HepG2 (cell line): Measurements from ENCODE around the gene ZNF644. TPM values are rescaled to one million over a fixed set of nuclear protein-coding genes. Genes with fewer than 3 reads are reported as not detected.
A peak's percentile ranks its signal among the peaks of the same experiment; 100 is the strongest.

Experiments
- KMT2B ChIP-seq: IDR thresholded peaks from 2 replicates; pipeline ENCODE4 v1.6.1; 2016; ENCODE audit warnings: missing genetic modification reagents, missing compliant biosample characterization
- SCMH1 ChIP-seq: sonication (generic); formaldehyde crosslinking; IDR thresholded peaks from 2 replicates; pipeline ENCODE4 v1.9.0; 2021; ENCODE audit warnings: missing genetic modification reagents, mild to moderate bottlenecking, borderline replicate concordance
- TCF12 ChIP-seq, 2 experiments: fragments of 450-650 bp in 1 of 2; sonication (generic) in 1 of 2; formaldehyde crosslinking in 1 of 2; IDR thresholded peaks; 2 replicates each; pipeline versions ENCODE4 v1.6.1 to v1.8.0; 2017 to 2022; ENCODE audit warnings: antibody characterized with exemption in 1 of 2, mild to moderate bottlenecking in 1 of 2, missing genetic modification reagents in 1 of 2, moderate library complexity in 1 of 2
- ZFP82 ChIP-seq: sonication (generic); formaldehyde crosslinking; IDR thresholded peaks from 2 replicates; pipeline ENCODE4 v1.5.1; 2020; ENCODE audit warnings: mild to moderate bottlenecking, missing genetic modification reagents, borderline replicate concordance
- ZNF230 ChIP-seq: sonication (generic); formaldehyde crosslinking; IDR thresholded peaks from 2 replicates; pipeline ENCODE4 v1.4.0; 2020; ENCODE audit warnings: mild to moderate bottlenecking, missing genetic modification reagents
- ZNF282 ChIP-seq: fragments of 450-650 bp; IDR thresholded peaks from 2 replicates; pipeline ENCODE4 v1.6.1; 2018; ENCODE audit not compliant: partially characterized antibody
- ZNF614 ChIP-seq: IDR thresholded peaks from 2 replicates; pipeline ENCODE4 v1.6.1; 2018; ENCODE audit warnings: missing biosample characterization, missing genetic modification reagents, inconsistent platforms, borderline replicate concordance
- ZNF7 ChIP-seq: IDR thresholded peaks from 2 replicates; pipeline ENCODE4 v1.6.1; 2016; ENCODE audit warnings: missing biosample characterization, missing genetic modification reagents
- polyA plus RNA-seq, 8 experiments: library from polyadenylated mRNA; depleted of rRNA in 3 of 8; stranded (reverse) in 7 of 8; unstranded in 1 of 8; fragments of >200 nt; fragmentation: Illumina TruSeq in 4 of 8; extraction: Trizol in 4 of 8; gene quantifications; 2 replicates each; pipeline versions ENCODE4 v1.2.1 to v1.2.3, GENCODE V29; 2011 to 2016; ENCODE audit warnings: low read depth in 4 of 8, missing spikeins in 1 of 8, mixed read lengths in 1 of 8; ENCODE audit not compliant: insufficient read depth in 1 of 8
- total RNA-seq, 5 experiments: library from RNA; depleted of rRNA; stranded (reverse); fragments of >200 nt; fragmentation: Illumina TruSeq; extraction: Trizol; gene quantifications; 2 replicates each; pipeline ENCODE4 v1.2.3, GENCODE V29; 2016; ENCODE audit warnings: low read depth in 1 of 5
- TF ChIP-seq, protein P1 (sequence below): sonication (generic); formaldehyde crosslinking; IDR thresholded peaks from 2 replicates; pipeline ENCODE4 v1.9.0; 2021; ENCODE audit warnings: missing genetic modification reagents, borderline replicate concordance
- TF ChIP-seq, protein P2 (sequence below): sonication (generic); formaldehyde crosslinking; IDR thresholded peaks from 2 replicates; pipeline ENCODE4 v1.4.0; 2020; ENCODE audit warnings: missing genetic modification reagents
- TF ChIP-seq, protein P3 (sequence below): sonication (generic); formaldehyde crosslinking; IDR thresholded peaks from 2 replicates; pipeline ENCODE4 v1.4.0; 2020; ENCODE audit warnings: low read depth, missing genetic modification reagents
- TF ChIP-seq, protein P4 (sequence below): sonication (generic); formaldehyde crosslinking; conservative IDR thresholded peaks from 2 replicates; pipeline ENCODE4 v1.4.0; 2020; ENCODE audit warnings: missing genetic modification reagents
- TF ChIP-seq, protein P5 (sequence below): sonication (generic); formaldehyde crosslinking; IDR thresholded peaks from 2 replicates; pipeline ENCODE4 v1.8.0; 2022; ENCODE audit warnings: missing genetic modification reagents, mild to moderate bottlenecking, borderline replicate concordance

ZNF644 gene
- total and polyA plus RNA-seq, 2 of the 13 experiments (the other 11 are each of a cell fraction or from before 2014, with no cell fraction given) = 17.7 to 51.7 TPM

DNA sequence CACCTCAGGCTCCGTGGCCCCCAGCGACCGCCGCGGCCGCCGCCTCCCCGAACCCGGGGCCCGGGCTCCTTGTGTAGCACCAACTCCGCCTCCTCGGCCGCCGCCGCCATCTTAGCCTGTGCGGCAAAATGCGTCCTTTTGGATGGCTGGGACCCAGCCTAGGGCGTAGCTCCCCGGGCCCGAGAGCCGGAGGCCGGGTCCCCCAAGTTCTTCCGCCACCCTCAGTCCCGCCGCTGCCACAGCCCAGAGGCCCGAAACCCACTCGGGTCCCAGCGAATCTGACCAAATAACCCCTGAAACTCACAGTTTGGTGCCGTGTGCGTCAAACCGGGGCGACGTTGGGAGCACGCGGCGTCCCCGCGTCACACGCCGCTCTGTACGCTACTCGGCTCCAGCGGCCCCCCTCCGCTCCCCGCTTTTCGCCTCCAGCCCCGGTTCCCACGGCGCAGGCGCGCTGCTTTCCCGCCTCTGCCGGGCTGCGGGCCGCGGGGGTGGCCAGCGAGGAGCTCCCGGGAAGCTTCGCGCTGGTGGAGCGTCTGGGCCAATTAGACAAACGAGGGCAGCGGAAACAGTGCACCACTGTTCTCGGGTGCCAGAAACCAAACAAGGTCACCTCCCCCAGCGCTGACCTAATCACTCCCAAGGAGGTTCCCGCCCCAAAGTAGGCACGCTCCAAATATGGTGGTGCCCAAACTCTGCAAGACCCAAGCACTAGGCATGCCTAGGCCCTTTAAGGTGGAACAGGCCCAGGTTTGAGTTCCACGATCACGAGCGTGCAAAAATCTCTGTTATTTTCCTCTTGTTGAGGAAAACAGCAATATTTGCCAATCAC is at the start of gene ZNF644 (continued):
- TF ChIP-seq, protein P1, sequence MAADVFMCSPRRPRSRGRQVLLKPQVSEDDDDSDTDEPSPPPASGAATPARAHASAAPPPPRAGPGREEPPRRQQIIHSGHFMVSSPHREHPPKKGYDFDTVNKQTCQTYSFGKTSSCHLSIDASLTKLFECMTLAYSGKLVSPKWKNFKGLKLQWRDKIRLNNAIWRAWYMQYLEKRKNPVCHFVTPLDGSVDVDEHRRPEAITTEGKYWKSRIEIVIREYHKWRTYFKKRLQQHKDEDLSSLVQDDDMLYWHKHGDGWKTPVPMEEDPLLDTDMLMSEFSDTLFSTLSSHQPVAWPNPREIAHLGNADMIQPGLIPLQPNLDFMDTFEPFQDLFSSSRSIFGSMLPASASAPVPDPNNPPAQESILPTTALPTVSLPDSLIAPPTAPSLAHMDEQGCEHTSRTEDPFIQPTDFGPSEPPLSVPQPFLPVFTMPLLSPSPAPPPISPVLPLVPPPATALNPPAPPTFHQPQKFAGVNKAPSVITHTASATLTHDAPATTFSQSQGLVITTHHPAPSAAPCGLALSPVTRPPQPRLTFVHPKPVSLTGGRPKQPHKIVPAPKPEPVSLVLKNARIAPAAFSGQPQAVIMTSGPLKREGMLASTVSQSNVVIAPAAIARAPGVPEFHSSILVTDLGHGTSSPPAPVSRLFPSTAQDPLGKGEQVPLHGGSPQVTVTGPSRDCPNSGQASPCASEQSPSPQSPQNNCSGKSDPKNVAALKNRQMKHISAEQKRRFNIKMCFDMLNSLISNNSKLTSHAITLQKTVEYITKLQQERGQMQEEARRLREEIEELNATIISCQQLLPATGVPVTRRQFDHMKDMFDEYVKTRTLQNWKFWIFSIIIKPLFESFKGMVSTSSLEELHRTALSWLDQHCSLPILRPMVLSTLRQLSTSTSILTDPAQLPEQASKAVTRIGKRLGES (CRISPR knock-in tag) = no peak
- TF ChIP-seq TCF12 (IDR thresholded peaks at IDR 0.05) = no peak
- no peak for TF ChIP-seq TCF12 (CRISPR knock-in tag; IDR thresholded peaks at IDR 0.05)
- peak; percentile 92; the same call in 1 of the 2 replicates for TF ChIP-seq ZNF614 (CRISPR knock-in tag)
- peak; percentile 90 for TF ChIP-seq ZNF230 (CRISPR knock-in tag)
- peak; percentile 89 for TF ChIP-seq KMT2B (CRISPR knock-in tag)
- TF ChIP-seq, protein P2, sequence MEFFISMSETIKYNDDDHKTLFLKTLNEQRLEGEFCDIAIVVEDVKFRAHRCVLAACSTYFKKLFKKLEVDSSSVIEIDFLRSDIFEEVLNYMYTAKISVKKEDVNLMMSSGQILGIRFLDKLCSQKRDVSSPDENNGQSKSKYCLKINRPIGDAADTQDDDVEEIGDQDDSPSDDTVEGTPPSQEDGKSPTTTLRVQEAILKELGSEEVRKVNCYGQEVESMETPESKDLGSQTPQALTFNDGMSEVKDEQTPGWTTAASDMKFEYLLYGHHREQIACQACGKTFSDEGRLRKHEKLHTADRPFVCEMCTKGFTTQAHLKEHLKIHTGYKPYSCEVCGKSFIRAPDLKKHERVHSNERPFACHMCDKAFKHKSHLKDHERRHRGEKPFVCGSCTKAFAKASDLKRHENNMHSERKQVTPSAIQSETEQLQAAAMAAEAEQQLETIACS (CRISPR knock-in tag) = no peak
- TF ChIP-seq, protein P3, sequence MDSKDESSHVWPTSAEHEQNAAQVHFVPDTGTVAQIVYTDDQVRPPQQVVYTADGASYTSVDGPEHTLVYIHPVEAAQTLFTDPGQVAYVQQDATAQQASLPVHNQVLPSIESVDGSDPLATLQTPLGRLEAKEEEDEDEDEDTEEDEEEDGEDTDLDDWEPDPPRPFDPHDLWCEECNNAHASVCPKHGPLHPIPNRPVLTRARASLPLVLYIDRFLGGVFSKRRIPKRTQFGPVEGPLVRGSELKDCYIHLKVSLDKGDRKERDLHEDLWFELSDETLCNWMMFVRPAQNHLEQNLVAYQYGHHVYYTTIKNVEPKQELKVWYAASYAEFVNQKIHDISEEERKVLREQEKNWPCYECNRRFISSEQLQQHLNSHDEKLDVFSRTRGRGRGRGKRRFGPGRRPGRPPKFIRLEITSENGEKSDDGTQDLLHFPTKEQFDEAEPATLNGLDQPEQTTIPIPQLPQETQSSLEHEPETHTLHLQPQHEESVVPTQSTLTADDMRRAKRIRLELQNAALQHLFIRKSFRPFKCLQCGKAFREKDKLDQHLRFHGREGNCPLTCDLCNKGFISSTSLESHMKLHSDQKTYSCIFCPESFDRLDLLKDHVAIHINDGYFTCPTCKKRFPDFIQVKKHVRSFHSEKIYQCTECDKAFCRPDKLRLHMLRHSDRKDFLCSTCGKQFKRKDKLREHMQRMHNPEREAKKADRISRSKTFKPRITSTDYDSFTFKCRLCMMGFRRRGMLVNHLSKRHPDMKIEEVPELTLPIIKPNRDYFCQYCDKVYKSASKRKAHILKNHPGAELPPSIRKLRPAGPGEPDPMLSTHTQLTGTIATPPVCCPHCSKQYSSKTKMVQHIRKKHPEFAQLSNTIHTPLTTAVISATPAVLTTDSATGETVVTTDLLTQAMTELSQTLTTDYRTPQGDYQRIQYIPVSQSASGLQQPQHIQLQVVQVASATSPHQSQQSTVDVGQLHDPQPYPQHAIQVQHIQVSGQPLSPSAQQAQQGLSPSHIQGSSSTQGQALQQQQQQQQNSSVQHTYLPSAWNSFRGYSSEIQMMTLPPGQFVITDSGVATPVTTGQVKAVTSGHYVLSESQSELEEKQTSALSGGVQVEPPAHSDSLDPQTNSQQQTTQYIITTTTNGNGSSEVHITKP (CRISPR knock-in tag) = peak; percentile 93
- peak; percentile 91 for TF ChIP-seq ZFP82 (CRISPR knock-in tag)
- TF ChIP-seq, protein P4, sequence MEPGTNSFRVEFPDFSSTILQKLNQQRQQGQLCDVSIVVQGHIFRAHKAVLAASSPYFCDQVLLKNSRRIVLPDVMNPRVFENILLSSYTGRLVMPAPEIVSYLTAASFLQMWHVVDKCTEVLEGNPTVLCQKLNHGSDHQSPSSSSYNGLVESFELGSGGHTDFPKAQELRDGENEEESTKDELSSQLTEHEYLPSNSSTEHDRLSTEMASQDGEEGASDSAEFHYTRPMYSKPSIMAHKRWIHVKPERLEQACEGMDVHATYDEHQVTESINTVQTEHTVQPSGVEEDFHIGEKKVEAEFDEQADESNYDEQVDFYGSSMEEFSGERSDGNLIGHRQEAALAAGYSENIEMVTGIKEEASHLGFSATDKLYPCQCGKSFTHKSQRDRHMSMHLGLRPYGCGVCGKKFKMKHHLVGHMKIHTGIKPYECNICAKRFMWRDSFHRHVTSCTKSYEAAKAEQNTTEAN (CRISPR knock-in tag) = peak; percentile 62; the same call in 1 of the 2 replicates
- no peak for TF ChIP-seq ZNF7 (CRISPR knock-in tag)
- TF ChIP-seq, protein P5, sequence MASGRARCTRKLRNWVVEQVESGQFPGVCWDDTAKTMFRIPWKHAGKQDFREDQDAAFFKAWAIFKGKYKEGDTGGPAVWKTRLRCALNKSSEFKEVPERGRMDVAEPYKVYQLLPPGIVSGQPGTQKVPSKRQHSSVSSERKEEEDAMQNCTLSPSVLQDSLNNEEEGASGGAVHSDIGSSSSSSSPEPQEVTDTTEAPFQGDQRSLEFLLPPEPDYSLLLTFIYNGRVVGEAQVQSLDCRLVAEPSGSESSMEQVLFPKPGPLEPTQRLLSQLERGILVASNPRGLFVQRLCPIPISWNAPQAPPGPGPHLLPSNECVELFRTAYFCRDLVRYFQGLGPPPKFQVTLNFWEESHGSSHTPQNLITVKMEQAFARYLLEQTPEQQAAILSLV (CRISPR knock-in tag) = peak; percentile 88; the same call in 1 of the 2 replicates
- no peak for TF ChIP-seq SCMH1
- no peak for TF ChIP-seq ZNF282
